ENCODE measurements around the gene LAYN.

The LAYN gene

DNA sequence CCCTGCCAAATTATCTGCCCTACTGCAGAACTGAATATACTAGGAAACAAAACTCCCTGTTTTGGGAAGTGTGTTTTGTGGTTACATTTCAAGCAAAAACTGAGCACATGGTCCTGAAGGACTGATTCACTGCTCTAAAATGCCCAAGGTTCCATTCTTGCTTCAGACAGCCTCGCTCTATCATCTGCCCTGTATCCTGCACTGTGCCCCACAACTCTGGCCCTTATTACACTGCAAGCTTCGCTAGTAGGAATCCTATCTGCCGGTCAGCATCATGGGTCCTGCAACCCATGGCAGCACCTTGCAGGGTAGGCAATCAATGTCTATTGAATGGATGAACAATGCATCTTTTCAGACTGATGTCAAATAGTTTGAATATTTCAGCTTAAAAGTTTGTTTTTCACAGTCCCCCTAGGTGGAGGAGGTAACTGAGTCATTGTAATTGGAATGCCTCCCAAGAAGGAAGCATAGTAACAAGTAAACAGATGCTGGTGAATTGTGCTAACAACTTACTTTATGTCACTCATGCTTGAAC, 21.3 kb downstream of the LAYN start:
- peak; percentile 93 for FAIRE-seq
- DNase-seq (ENCODE audit: insufficient read length, low spot score) = peak; percentile 25
- TF ChIP-seq POLR2A (IDR thresholded peaks at IDR 0.05; ENCODE audit: low read depth, low read length) = no peak

DNA sequence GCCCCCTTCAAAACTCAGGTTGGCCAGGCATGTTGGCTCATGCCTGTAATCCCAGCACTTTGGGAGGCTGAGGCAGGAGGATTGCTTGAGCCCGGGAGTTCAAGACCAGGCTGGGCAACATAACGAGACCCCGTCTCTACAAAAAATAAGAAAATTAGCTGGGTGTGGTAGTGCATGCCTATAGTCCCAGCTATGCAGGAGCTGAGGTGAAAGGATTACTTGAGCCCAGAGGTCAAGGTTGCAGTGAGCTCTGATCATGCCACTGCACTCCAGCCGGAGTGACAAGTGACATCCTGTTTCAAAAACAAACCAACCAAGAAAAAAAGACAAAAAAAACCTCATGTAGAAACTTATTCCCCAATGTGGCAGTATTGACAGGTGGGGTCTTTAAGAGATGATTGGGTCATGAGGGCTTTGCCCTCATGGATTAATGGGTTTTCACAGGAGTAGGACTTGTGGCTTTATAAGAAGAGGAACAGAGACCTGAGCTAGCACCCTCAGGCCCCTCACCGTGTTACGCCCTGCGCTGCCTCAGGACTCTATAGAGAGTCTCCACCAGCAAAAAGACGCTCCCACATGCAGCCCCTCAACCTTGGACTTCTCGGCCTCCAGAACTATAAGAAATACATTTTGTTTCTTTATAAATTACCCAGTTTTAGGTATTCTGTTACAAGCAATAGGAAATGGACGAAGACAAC, 22.3 kb downstream of the LAYN start:
- DNase-seq (ENCODE audit: insufficient read length, low spot score) (no peak), FAIRE-seq (no peak)
- TF ChIP-seq POLR2A (IDR thresholded peaks at IDR 0.05; ENCODE audit: low read depth, low read length) = no peak

DNA sequence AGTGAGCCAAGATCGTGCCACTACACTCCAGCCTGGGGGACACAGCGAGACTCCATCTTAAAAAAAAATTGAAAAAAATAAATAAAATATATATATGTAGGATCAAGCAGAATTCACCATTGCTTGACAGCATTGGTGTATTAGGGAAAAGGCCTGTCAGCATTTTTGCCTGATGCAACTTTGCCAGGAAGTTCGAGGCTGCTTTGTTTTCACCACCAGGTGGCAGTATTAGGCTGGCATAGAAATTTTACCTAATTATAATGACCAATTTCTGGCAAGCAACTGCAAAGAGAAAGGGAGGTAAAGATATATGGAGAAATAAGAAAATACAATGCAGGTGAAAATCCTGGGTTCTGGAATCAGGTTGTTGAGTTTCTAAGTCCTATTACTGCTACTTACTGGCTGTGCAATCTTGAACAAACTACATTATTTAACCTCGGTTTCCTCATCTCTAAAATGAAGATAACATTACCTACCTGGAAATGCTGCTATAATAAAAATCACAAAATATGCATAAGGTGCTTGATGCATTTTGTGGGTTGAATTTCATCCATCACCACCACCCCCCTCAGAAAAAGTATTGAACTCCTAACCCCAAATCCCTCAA, 24.7 kb downstream of the LAYN start:
- DNase-seq (ENCODE audit: insufficient read length, low spot score) = no peak
- no peak for TF ChIP-seq POLR2A (IDR thresholded peaks at IDR 0.05; ENCODE audit: low read depth, low read length)
- peak; percentile 41 for FAIRE-seq

DNA sequence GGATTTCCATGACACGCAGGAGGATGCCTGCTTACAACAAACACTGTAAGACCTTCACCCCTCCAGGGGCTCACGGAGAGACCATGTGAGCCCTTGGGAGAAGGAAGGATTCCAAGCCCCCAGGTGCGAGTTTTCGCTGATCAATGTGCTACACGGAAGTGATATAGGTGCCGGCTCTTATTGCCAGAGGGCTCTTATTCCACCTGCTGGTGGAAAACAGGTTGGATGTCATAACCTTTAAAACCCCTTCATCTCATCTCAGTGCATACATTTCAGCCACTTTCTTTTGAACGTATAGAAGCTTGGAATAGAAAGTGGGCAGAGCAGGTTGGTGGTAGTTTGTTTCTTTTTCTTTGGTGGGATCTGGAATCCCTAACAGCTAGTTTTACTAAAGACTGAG, 25.8 kb downstream of the LAYN start:
- FAIRE-seq = no peak
- no peak for DNase-seq (ENCODE audit: insufficient read length, low spot score)
- TF ChIP-seq POLR2A (IDR thresholded peaks at IDR 0.05; ENCODE audit: low read depth, low read length) = no peak

DNA sequence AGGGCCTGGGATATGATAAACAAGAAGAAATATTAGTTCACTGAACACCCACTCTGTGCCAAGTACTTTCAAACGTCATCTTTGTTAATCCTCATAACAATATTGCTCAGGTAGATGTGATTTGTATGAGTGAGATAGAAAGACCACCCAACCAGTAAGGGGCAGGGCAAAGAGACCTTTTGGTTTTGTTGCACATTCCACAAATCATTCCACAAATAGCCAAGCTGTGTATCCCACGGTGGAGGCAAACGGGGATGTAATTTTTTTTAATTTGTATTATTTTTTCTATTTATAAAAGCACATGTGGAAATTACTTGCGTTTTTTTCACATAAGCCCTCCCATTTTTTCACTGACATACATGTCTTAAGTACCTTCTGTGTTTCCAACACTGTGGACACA, 29.0 kb downstream of the LAYN start:
- TF ChIP-seq POLR2A (IDR thresholded peaks at IDR 0.05; ENCODE audit: low read depth, low read length) = no peak
- FAIRE-seq (no peak), DNase-seq (ENCODE audit: insufficient read length, low spot score) (no peak)

DNA sequence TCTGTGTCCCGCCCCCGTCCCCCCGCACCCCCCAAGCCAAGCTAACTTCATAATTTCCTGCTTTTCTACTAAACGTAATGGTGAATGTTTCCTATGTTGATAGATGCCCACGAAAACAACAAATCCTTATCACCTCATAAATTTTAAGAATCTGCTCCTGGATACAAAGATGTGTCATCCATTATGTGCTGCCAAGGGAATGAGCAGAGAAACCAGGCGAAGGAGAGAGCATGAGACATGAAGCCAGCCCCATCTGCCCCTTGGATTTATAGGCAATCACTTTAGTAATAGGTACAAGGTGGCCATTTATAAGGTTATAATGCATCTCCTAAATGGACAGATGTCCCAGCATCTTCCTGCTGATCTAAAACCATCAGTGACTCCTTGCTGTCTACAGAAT, 30.3 kb downstream of the LAYN start:
- no peak for TF ChIP-seq POLR2A (IDR thresholded peaks at IDR 0.05; ENCODE audit: low read depth, low read length)
- DNase-seq (ENCODE audit: insufficient read length, low spot score) (no peak), FAIRE-seq (no peak)

DNA sequence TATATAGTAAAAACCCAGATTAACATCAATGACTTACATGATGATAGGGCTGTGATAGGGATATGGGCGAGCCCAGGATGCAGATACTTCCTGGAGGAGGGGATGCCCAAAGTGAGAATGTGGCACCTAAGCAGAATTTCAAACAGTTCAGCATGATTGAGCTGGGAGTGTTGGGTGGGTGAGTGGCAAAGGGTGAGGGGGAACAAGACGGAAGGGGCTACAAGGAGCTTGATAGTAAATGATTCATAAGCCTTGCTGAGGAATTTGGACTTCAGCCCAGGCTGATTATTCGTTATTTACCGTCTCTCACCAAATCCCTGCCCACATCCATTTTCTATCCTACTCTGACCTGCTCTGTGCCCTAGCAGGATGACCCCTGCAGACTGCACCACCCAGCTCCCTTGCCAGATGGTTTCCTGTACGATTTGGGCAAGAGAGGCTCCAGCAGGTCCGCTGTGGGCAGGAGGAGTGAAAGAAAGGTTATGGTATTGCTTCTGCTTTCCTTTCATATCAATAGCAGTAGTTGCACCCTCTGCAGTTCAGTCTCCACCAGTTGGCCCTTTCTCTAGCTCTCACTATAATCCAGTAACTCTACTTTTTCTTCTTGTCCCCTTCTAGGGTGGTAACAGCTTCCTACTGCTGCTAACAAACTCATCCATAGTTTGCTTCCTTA, 31.4 kb downstream of the LAYN start:
- DNase-seq (ENCODE audit: insufficient read length, low spot score) (no peak), FAIRE-seq (peak; percentile 61)
- no peak for TF ChIP-seq POLR2A (IDR thresholded peaks at IDR 0.05; ENCODE audit: low read depth, low read length)

DNA sequence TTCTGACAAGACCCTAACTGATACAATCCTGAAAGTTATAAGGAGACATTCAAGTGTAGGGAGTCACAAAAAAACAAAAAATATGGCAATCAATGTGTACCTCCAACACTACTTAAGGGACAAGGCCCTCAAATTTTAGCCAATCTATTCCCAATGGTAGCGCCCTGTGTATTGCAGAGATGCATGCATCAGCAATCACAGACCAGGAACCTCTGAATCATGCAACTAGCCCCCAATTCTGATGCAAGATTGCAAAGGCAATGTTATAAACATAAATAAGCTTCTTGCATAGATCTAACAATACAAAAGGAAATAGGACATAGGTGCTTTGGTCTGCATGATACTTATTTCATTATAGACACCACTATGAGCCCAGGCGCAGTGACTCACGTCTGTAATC, 32.1 kb downstream of the LAYN start:
- FAIRE-seq (no peak), DNase-seq (ENCODE audit: insufficient read length, low spot score) (no peak)
- no peak for TF ChIP-seq POLR2A (IDR thresholded peaks at IDR 0.05; ENCODE audit: low read depth, low read length)

DNA sequence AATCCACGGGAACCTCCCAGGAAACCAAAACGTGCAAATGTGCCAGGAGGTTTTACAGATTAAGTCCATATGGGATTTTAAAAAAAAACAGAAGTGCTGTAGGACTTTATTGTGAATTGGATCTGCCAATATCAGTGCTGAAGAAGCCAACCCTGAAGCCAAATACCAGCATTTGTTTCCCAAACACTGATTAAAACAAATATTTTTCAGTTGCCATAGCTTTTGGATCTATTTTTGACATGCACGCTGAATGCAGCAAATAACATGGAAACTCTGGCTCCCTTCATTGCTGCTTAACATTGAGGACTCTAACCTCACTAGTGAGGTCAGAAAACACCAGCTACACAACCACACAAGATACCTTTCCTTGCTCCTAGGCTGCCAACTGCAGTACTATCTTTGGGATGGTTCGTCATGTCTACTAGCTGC, 33.3 kb downstream of the LAYN start:
- DNase-seq (ENCODE audit: insufficient read length, low spot score) = no peak
- FAIRE-seq = no peak
- TF ChIP-seq POLR2A (IDR thresholded peaks at IDR 0.05; ENCODE audit: low read depth, low read length) = no peak

DNA sequence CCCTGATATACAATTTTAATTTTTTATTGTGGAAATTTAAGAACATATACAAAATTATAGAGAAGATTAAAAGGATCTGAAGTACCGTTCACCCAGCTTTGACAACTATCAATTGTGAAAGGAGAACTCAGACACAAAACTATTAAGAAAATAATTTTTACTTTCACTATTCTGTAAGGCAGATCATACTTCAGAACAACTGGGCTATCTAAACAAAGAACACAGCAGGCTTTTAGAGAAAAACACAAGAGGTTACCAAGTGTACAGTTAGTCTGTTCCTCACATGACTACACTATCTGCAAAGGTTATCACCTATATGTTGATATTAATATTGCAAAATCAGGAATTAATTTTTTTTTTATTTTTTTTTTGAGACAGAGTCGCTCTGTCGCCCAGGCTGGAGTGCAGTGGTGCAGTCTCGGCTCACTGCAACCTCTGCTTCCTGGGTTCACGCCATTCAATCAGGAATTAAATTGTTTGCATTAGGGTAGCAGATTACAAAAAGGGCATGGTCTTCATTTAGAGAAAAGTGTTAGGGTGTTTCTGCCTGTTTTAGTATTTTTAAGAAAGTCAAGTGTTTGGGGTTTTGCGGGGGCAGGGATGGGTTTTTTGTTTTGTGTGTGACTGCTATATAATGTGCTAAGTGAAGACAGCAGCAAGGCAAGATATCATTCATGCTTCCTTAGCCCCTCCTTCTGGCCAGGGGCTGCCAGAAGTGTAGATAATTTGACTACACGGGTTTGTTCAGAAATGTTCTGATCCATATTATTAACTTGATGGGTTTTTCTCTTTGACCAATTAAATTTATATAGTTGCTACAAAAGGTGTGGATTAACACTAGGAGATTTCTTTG, 34.1 kb downstream of the LAYN start:
- FAIRE-seq (no peak), DNase-seq (ENCODE audit: insufficient read length, low spot score) (no peak)
- no peak for TF ChIP-seq POLR2A (IDR thresholded peaks at IDR 0.05; ENCODE audit: low read depth, low read length)

DNA sequence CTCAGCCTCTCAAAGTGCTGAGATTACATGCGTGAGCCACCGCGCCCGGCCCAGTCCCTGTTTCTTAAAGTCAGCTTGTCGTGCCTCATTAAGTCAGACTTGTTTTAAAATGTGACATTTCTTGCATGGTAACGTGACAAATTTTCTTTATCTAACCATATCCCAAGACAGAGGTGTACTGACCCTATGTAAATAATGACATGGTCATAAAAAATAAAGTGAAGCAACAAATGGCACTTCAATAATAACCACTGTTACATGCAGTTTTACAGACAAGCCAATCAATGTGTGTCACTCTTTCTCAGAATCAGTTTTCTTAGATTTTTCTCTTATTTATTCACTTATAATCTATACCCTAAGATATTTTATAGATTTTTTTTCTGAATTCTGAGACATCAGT, 35.2 kb downstream of the LAYN start:
- FAIRE-seq = no peak
- no peak for DNase-seq (ENCODE audit: insufficient read length, low spot score)
- TF ChIP-seq POLR2A (IDR thresholded peaks at IDR 0.05; ENCODE audit: low read depth, low read length) = no peak

DNA sequence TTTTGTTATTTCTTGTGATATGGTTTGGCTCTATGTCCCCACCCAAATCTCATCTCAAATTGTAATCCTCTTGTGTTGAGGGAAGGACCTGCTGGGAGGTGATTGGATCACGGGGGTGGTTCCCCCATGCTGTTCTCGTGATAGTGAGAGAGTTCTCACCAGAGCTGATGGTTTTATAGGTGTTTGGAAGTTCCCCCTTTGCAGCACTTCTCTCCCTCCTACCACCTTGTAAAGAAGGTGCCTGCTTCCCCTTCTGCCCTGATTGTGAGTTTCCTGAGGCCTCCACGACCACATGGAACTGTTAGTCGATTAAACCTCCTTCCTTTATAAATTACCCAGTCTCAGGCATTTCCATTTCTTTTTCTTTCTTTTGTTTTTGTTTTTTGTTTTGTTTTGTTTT, 37.3 kb downstream of the LAYN start:
- no peak for TF ChIP-seq POLR2A (IDR thresholded peaks at IDR 0.05; ENCODE audit: low read depth, low read length)
- no peak for FAIRE-seq
- no peak for DNase-seq (ENCODE audit: insufficient read length, low spot score)

DNA sequence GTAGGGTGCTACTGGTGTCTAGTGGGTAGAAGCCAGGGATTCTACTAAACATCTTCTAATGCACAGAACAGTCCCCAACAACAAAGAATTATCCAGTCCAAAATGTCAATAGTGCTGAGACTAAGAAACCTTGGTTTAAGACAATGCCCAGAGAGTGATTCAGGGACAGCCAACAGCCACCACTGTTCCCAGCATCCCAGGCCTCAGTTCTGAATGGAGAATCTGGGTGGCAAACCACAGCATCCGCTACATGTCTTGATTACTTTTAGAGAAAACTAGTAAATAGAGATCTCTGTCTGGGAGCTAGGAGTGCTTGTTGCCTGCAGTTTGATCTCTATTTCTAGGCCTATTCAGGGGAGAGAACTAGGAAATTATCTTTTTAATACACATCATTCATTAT, 40.8 kb downstream of the LAYN start:
- DNase-seq (ENCODE audit: insufficient read length, low spot score) = no peak
- no peak for FAIRE-seq
- no peak for TF ChIP-seq POLR2A (IDR thresholded peaks at IDR 0.05; ENCODE audit: low read depth, low read length)

DNA sequence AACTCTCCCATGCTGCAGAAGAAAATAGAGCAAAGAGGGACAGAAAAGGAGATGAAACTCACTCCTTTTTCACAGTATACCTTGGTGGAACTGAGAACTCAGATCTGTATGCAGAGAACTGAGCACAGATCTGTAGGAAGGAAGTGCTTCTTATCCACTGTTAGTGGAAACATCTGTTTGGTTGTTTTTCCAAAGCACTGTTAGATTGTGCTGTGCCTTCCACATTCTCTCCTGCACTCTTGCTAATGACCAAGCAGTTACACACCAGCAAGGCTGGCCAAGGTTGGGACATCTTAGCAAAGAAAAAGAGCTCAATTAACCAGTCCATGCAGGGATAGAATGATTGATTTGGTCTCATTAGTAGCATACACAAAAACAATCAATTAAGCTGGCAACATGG, 41.6 kb downstream of the LAYN start:
- no peak for FAIRE-seq
- TF ChIP-seq POLR2A (IDR thresholded peaks at IDR 0.05; ENCODE audit: low read depth, low read length) = no peak
- no peak for DNase-seq (ENCODE audit: insufficient read length, low spot score)
